HT1080 (cell line): ENCODE data around the gene JMJD7. TPM values are rescaled to one million over a fixed set of nuclear protein-coding genes. Genes with fewer than 3 reads are reported as not detected.

Experiments
- DNase-seq: peaks from one replicate; pipeline ENCODE4 v3.0.0-alpha.2; 2015; ENCODE audit warnings: low read depth
- total RNA-seq: library from RNA; depleted of rRNA; stranded (reverse); fragments of >200 nt; shearing (Covaris generic); gene quantifications from 2 replicates; pipeline ENCODE4 v1.2.3, GENCODE V29; 2014

The JMJD7 gene
- total RNA-seq, 1 experiment from 2014 or later, result 9.0 TPM

DNA sequence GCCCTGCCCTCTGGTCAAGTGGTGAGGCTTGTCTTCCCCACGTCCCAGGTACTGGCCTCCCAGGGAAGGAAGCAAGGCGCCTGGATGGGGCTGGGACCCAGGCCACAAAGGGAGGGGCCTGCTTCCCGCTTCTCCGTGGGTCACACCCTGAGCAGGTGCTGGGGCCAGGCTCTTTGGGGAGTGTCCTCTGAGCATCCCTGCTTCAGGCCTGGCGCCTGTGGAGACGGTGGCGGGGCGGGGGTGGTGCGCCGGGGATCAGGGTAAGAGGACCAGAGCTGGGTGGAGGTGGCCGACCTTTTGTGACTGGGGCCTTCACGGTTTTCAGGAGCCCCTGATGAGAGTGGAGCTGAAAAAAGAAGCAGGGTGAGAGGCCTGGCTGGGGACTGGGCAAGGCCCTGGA lies 14.3 kb downstream of the JMJD7 start:
- no peak for DNase-seq

DNA sequence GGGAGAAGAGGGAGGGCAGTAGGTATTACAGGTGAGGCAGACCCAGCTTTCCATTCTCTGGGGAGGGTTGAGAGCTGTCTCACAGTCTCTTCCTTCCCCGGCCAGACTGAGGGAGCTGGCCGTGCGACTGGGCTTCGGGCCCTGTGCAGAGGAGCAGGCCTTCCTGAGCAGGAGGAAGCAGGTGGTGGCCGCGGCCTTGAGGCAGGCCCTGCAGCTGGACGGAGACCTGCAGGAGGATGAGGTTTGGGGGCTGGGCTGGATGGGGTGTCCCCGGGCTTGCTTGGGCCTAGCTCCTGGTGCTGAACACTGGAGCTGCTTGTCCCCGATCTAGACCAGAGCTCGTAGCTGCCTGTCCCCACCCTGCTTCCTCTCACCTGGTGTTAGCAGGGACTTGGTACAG lies 15.7 kb downstream of the JMJD7 start:
- no peak for DNase-seq

DNA sequence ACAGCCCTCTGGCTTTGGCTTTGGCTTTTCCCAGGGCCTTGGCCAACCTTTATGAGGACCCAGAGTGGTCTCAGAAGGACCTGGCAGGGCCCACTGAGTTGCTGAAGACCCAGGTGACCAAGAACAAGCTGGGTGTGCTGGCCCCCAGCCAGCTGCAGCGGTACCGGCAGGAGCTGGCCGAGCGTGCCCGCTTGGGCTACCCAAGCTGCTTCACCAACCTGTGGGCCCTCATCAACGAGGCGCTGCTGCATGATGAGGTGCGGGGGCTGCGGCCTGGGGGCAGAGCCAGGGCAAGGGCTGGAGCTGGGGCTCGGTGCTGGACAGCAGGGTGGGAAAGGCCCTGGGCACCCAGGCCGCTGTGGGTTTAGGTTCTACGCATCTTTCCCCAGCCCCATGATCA lies 16.9 kb downstream of the JMJD7 start:
- DNase-seq, result no peak

DNA sequence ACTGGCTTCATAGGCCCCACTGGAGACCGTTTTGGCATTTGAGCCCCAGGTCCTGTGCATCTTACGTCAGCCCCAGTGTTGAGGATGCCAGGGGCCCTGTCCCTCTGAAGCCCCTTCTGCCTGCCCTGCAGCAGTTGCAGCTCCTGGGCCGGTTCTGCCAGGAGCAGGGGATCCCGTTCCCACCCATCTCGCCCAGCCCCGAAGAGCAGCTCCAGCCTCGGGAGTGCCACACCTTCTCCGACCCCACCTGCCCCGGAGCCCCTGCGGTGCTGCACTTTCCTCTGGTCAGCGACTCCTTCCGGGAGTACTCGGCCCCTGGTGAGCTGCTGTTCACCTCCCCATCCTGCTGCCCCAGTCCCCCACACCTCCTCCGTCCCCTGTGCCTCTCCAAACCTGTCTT lies 19.3 kb downstream of the JMJD7 start:
- DNase-seq, result no peak

DNA sequence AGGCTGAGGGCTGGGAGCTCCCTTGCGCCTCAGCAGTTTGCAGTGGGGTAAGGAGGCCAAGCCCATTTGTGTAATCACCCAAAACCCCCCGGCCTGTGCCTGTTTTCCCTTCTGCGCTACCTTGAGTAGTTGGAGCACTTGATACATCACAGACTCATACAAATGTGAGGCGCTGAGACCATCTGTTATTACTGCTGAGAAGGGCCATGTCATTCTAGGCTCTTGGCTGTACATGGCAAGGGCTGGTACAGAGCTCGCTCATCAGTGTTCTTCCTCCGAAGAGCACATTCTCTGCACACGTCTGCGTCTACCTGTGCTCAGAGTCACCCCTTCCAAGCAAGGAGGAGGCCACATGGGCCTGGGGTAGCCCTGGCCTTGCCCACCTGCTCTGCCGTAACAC lies 20.1 kb downstream of the JMJD7 start:
- no peak for DNase-seq

DNA sequence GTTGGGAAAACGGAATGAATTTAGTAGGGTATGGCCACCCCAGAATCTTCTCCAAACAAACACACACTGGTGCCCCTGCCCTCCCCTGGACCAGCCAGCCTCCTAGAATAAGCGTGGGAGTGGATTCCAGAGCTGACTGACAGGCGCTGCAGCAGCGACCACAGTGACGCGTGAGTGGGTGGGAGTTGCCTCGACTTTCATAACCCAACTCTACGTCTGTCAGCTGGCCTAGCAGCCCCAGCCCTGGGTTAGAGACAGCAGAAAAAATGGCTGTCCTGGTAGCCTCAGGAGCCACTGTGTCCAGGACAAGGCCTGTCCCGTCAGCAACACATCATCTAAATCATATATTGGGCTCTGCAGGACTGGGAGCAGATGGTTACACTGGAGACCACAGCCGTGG lies 20.7 kb downstream of the JMJD7 start:
- DNase-seq, result no peak

DNA sequence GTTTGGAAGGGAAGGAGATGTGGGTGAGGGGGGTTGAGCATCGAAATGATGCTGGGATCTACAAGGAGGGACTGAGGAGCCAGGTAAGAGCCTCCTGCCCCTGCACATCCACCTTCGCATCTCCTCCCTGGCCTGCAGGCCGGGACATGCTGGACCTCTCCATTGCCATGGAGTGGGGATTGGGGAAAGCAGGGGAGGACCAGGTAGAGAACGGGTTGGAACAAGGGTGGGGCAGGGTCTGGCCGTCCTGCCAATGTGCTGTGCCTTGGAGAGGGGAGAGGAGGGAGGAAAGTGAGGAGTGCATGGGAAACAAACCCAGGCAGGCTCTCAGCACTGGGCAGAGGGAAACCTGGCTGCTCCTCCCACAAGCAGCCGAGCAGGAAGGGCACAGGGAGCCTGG lies 21.3 kb downstream of the JMJD7 start:
- no peak for DNase-seq

DNA sequence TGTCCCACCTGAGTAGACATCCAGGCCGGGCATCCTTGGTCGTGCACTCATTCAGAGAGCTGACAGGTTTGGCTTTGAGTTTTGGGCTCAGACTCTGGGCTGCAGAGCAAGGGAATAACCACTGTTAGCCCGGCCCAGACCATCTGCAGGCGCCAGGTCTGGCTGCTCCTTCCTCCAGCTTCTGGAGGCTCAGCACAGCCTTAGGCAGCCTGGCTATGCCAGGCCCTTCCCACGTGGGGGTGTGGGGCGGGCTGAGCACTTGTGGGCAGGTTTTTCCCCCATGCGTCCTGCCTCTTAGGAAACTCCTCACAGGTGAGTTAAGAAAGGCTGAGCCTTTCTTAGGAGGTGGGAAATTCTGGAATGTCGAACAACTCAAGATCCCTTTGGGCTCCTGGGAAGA lies 22.0 kb downstream of the JMJD7 start:
- no peak for DNase-seq

DNA sequence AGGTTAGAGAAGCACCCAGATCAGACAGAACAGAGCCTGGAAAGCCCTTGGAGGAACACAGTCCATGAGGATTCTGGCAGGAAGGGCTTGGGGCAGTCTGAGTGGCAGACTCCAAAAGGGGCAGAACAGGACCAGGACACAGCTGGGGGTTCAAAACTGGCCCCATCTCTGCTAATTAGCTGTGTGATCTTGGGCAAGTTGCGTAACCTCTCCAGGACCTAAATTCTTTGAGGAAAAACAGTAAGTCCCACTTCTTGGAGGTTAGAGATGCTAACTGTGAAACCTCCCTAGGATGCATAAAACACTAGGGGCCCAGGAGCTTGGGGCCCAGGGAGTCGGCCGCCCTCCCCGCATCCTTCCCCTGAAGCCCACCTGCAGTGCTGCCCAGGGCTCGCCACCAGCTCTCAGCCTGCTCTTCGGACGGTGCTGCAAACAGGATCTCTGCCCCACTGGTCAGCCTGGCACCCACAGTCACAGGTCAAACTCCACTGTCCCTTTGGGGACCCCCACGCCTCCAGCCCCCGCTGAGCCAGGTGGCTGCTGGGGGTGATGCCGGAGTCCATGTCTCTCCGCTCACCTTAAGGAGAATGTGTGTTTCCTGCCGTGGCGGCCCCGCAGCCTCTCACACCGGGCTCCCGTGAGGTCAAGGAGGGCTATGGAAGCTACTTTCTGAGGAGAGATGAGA lies 22.7 kb downstream of the JMJD7 start:
- DNase-seq, result no peak

DNA sequence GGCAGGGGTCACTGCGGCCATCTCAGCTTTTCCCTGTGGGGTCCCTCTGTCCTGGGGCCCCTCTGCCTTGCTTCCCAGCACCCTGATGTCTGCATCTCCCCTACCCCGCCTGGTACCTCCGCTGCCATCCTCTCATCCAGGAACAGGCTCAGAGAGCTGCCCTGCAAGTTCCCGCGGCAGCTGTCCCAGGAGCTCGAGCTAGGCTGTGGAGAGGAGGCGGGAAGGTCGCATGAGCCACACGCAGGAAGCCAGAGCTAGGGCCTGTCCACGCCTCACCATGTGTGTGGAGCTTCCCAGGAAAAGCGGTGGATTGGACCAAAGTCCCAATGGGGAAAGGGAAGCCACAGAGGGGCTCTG lies 23.3 kb downstream of the JMJD7 start:
- no peak for DNase-seq

DNA sequence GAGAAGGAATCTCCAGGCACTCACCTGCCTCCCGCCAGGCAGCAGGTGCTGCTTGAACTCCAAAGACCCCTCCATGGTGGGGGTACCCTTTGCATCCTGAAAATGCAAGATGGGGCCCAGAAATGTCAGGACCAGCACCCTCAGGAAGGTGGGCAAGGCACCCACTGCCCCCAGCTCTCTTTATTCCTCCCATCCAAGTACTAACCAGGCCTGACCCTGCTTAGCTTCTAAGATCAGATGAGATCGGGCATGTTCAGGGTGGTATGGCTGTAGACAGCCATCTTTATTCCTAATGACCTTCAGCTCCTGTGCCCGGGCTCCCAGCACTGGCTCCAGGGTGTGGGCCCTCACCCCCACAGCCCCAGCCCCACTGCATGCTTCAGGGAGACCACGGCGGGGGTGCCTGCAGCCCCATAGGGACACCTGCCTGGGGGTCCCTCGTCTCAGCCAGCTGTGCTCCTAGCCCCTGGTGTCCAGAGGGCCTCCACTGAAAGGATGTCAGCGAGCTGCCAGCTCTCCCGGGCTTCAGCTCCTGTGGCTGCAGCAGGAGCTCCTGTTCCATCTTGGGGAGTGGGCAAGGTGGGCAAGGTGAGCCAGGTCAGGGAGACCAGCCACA lies 24.0 kb downstream of the JMJD7 start:
- no peak for DNase-seq

DNA sequence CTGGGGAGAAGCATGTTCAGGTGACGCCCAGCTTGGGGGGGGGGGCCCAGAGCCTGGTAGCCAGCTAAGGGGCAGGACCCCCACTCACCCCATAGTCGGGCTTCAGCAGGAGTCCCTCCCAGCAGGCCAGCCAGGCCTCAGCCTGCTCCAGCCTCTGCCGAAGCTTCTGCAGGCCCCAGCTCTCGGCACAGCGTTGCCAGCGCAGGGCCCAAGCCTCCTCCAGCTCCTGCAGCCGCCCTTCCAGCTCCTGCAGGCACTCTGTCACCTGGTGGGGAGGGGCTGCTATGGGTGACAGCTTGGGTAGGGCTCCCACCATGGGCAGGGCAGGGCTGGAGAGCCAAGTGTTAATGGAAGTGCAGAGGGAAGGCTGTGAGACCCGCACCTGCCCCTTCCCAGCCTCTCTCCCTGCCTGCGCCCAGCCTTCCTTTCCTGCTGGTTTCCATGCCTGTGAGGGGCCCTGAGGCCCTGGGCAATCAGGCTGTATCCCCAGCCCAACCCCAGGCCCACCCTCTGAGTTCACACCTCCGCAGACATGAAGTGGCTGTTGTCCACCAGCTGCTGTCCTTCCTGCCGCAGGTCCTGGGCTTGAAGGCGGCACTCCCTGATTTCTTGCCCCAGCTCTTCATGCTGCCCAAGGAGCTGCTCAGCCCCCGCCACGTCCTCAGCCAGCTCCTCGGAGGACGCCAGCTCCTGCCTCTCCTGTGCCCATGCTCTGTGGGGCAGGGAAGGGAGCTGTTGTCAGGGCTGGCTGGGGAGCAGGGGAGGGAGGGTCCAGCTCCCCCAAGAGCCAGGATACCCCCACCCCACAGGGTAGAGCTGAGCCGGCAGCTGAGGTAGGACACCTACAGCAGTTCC lies 25.1 kb downstream of the JMJD7 start:
- no peak for DNase-seq

DNA sequence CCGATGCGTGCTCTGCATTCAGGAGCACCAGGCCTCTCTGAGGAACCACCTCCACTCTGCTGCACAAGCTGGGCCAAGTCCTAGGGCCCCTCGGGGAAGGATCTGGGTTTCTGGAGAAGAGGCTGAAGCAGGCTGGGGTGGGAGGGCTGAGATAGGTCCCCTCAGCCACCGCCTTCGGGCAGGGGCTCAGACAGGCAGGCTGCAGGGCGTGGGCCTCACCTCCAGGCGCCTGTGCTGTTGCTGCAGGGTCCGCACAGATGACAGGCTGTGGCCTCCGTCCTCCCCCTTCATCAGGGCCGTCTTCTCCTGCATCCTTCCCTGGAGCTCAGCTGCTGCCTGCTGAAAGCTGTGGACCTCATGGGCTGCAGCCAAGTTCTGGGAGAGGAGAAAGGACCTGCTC lies 25.9 kb downstream of the JMJD7 start:
- DNase-seq, result no peak

DNA sequence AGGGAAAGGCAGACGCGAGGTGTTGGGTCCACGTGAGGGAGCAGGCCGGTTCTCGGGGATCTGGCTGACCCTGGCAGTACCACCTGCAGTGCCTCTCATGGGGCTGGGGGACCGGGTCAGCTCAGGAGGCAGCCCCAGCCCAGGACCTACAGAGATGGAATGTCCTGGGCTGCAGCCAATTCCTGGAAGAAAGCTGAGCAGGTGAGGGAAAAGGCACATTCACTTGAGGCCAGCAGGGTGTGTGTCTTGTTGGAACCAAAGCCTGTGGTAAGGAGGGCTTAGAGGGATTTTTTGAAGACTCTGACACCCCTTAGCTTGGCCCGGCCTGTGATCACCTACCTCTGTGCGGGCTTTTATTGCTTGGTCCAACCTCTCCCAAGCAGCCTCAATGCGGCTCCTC lies 26.6 kb downstream of the JMJD7 start:
- DNase-seq, result no peak

DNA sequence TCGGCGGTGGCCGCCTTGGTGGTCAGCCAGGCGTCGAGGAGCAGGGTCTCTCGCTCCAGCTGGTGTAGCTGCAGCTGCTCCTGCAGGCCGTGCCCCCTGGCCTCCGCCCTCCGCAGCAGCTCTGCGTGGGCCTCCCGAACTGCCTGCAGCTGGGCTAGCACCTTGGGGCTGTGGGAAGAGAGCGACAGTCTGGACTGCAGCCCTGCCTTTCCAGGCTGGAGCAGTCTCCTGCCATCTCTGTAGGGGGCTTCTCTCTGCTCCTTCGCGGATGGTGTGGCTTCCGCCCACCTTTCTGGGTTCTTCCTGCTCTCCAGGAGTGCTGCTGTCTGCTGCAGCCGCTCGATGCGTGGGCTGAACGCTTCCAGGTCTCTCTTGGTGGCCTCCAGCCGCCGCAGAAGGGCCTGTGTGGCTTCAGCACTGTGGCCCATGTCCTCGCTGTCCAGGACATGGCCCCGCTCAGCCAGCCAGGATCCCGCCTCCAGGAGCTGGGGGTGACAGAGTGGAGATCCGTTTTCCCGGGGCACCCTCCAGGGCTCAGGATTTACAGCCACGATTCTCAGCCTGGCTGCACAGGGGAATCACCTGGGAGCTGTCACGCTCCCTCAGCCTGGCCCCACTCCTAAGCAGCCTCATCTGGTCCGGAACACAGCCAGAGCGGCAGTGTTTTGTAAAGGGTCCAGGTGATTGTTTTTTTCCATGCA lies 27.5 kb downstream of the JMJD7 start:
- no peak for DNase-seq

DNA sequence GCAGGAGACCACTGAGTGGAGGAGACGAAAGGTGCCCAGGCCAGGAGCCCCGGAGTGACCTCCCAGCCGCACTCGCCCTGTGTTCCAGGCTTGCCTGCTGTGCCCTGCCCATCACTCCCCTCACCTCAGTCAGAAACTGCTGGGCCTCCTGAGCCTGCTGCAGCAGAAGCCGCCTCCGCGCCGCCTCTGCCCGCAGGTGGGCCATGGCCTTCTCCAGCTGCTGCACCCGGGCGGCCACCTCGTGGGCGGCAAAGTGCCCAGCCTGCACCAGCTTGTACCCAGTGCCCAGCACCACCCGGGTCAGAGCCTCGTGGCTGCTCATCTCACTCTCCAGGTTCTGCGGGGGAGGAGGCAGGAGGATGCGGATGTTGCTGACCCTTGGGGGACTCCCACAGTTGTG lies 28.4 kb downstream of the JMJD7 start:
- no peak for DNase-seq

DNA sequence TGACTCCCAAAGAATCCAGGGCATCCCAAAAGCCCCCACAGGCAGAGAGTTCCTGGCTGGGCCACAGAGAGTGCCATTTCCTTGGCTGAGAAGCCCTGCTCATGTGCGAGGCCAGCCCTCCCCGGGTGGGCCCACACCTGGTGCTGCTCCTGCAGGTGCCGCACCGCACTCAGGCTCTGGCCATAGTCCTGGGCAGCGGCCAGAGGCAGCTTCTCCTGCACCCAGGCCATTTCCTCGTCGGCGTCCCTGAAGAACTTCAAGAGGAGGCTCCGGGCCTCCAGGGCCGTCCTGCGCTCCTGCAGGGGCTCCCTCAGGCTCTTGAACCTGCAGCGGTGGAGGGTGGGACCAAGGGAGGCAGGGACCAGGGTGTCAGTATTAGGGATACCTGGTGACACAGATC lies 28.8 kb downstream of the JMJD7 start:
- DNase-seq, result no peak

DNA sequence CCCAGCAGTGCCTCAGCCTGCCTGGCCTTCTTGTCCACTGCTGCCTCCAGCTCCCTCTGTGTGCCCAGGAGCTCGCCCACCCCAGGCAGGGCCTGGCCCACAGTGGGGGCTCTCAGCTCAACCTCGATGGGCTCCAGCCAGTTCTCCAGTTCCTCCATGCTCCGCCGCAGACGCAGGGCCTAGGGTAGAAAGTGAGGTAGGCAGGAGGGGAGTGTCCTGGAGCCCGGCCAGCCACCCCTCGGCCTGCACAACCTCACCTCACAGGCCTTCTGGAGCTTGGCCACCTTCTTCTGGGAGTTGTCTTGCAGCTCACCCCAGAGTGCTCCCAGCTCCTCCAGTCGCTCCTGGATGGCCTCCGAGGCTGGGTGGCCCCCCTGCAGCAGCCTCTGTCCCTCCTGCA lies 29.4 kb downstream of the JMJD7 start:
- DNase-seq, result no peak

DNA sequence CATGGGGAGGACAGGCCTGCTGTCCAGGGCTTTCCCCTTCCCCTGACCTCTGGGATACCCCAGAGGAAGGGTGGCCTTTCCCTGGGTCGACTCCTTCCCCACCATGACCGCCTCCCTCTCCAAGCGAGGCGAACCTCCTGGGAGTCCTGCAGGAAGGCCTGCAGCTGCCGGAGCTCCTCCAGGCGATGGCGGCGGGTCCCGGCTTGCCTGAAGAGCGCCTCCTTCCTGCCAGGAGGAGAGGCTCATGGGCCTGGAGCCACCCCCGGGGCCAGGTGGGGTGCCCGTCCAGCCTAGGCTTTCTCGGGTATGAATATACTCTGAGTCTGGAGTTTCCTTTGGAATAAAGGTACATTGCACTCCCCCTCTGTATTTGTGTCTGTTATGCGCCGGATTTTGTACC lies 30.9 kb downstream of the JMJD7 start:
- DNase-seq, result no peak

DNA sequence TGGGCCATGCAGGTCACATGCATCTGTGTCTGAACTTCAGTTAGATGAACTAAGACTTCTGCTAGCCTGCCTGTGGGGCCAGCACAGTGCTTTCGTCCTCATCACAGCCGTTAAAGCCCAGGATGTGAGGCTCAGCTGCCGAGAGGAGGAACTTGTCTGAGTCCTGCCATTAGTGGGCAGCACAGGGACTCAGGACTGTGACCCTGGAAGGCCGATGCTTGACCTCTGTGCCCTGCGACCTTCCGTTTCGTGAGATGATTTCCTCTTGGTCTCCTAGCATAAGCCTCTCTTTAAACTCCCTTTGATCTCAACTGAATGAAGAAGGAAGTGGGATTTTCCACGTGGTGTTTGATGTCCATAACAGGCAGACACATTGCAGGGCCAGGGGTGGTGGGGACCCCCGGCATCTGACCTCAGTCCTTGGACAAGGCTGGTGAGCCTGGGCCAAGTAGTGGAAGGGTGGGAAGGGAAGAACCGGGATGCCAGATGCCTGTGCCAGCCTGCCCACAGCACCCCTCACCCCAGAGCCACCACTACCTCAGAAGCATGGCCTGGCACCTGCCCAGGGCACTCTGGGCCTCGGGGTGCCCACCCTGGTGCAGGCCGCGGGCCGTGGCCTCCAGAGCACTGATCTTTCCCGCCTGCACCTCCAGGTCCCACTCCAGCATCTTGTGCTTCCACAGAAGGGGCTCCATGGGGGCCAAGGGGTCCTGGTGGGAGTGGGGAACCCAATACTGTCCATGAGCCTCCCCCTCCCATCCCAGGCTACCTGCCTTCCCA lies 32.3 kb downstream of the JMJD7 start:
- DNase-seq, result no peak

DNA sequence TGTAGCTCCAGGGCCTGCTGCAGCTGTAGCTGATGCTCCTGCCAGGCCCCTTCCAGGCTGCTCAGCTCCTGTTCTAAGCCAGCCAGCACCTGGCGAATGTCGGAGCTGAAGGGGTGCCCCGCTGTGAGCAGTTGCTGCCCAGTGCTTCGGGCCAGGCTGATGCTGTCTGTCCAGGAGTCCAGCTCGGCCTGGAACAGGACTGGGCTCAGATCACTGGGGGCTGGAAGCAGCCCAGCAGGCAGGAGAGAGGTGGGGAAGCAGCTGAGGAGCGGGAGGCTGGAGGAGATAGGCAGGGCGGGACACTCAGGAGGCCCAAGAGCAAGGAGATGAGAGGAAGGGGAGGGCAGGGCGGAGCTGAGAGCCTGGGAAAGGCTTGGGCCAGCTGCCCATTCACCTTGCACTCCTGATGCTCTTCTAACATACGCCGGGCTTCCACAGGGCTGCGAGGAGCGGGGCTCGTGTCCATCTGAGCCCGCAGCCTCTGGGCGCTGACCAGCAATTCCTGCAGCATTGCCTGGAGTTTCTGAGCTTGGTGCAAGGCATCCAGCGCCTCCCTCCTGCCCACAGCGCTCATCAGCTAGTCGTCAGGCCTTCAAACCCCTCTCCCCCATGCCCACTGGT lies 34.0 kb downstream of the JMJD7 start:
- DNase-seq, result no peak
